ENCODE measurements around the gene CD151. TPM values are rescaled to one million over a fixed set of nuclear protein-coding genes. Genes with fewer than 3 reads are reported as not detected.

The CD151 gene
- total RNA-seq, 1 experiment from 2014 or later, result 127 TPM

DNA sequence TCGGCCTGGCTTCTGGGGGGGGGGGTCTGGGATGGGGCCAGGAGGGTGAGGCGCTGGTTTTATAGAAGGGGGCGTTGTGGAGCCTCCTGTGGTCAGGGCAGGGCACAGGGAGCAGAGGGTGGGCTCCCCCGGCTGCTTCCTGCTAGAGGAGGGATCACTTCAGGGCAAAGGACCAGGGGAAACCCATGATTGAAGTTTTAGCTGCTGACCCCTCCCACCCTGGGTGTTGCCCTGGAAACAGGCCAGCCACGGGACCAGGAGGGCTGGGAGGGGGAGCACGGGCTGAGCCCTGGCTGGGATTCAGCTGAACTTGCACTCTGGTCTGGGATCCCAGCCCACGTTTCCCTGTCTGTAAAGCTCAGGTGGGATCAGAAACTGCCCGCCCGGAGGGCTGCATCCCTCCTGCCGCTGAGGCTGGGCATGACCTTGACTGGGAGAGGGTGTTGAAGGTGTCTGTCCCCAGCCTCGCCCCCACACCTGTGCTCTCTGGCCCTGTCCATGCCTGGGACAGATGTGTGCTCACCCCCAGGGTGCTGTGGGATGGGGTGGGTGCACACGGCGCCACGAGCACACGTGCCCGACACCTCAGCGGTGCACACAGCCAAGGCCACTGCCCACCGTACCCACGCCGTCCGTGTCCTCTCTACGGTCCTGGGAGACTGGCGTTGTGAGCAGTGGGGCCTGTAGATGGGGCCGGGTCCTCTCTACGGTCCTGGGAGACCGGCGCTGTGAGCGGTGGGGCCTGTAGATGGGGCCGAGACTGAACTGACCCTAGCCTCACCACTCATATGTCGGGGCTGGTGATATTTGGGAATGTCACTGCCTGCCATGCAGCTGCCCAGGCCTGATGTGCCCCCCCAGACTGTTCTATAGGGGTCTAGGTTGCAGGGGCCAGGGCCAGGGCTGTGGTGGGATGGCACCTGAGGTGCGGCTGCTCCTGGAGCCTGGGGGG lies 12.2 kb downstream of the CD151 start:
- H3K4me1 ChIP-seq (ENCODE audit: insufficient read depth, low read length, poor library complexity, severe bottlenecking), result peaks cover 24% of the 10 kb centered on the region

DNA sequence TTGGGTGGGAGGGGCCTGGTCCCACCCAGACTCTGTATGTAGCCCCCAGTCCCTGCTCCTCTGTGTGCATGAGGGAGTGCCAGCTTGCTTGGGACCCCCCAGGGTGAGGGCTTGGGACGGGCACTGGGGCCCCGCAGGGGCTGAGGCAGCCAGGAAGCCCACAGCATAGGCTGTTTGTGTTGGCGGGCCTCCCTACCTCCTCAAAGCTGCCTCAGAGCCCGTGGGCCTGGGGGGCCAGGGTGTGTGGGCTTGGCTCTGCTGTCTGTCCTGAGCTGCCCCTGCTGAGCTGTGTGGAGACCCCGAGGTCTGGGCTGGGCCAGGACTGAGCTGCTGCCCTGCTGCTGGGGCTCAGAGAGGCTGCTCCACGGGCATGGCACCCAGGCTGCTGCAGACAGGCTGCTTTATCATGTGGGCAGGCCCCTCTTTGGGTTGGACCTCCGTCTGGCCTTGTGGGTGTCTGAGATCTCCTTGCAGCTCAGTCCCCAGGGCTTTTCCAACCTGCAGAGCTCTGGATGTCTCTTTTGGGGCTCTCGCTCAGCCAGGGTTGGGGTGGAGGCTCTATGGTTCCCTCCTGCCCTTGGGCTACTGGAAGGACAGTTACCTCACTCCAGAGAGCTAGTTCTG lies 13.2 kb downstream of the CD151 start:
- Histone ChIP-seq H3K27ac (ENCODE audit: low read depth, low read length, poor library complexity, severe bottlenecking) (no peak overlapping the region), H3K4me1 (ENCODE audit: insufficient read depth, low read length, poor library complexity, severe bottlenecking) (peaks cover 30% of the 10 kb centered on the region), H3K36me3 (ENCODE audit: insufficient read depth, low read length, poor library complexity, severe bottlenecking) (no peaks in the 10 kb centered on the region), H3K27me3 (replicated peaks; ENCODE audit: insufficient read depth, low read depth, low read length, poor library complexity) (no peaks in the 10 kb centered on the region), H3K4me3 (ENCODE audit: low read depth, low read length, poor library complexity, severe bottlenecking) (no peak overlapping the region), H3K9me3 (ENCODE audit: low read depth, low read length, poor library complexity, severe bottlenecking) (no peaks in the 10 kb centered on the region)
- TF ChIP-seq, protein P1, sequence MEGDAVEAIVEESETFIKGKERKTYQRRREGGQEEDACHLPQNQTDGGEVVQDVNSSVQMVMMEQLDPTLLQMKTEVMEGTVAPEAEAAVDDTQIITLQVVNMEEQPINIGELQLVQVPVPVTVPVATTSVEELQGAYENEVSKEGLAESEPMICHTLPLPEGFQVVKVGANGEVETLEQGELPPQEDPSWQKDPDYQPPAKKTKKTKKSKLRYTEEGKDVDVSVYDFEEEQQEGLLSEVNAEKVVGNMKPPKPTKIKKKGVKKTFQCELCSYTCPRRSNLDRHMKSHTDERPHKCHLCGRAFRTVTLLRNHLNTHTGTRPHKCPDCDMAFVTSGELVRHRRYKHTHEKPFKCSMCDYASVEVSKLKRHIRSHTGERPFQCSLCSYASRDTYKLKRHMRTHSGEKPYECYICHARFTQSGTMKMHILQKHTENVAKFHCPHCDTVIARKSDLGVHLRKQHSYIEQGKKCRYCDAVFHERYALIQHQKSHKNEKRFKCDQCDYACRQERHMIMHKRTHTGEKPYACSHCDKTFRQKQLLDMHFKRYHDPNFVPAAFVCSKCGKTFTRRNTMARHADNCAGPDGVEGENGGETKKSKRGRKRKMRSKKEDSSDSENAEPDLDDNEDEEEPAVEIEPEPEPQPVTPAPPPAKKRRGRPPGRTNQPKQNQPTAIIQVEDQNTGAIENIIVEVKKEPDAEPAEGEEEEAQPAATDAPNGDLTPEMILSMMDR (conservative IDR thresholded peaks at IDR 0.05; ENCODE audit: low read depth, low read length), result no peak
- no peak for TF ChIP-seq EZH2 (IDR thresholded peaks at IDR 0.05; ENCODE audit: borderline replicate concordance, low read depth, low read length, poor library complexity, severe bottlenecking)
- CTCF ChIA-PET, result no interaction called here
- BruUV-seq (replicated peaks), result no TSS peak
- DNase-seq (ENCODE audit: low spot score), result no peak
- intact Hi-C loops (cut with micrococcal nuclease; ENCODE audit: unreplicated experiment), result no loop called here
- POLR2A ChIA-PET (ENCODE audit: low non-redundant PET), result no interaction called here

More for the DNA sequence above, 12.2 kb downstream of the CD151 start:
- ChIA-PET POLR2A (ENCODE audit: low non-redundant PET) (no interaction called here), CTCF (no interaction called here)
- Histone ChIP-seq H3K27me3 (replicated peaks; ENCODE audit: insufficient read depth, low read depth, low read length, poor library complexity) (no peaks in the 10 kb centered on the region), H3K4me3 (ENCODE audit: low read depth, low read length, poor library complexity, severe bottlenecking) (no peak overlapping the region), H3K27ac (ENCODE audit: low read depth, low read length, poor library complexity, severe bottlenecking) (no peak overlapping the region), H3K36me3 (ENCODE audit: insufficient read depth, low read length, poor library complexity, severe bottlenecking) (peaks cover 2% of the 10 kb centered on the region), H3K9me3 (ENCODE audit: low read depth, low read length, poor library complexity, severe bottlenecking) (no peaks in the 10 kb centered on the region)
- DNase-seq (ENCODE audit: low spot score), result peak; percentile 55
- BruUV-seq (replicated peaks), result no TSS peak
- TF ChIP-seq, protein P1 (conservative IDR thresholded peaks at IDR 0.05; ENCODE audit: low read depth, low read length), result no peak
- no peak for TF ChIP-seq EZH2 (IDR thresholded peaks at IDR 0.05; ENCODE audit: borderline replicate concordance, low read depth, low read length, poor library complexity, severe bottlenecking)
- intact Hi-C loops (cut with micrococcal nuclease; ENCODE audit: unreplicated experiment), result no loop called here

DNA sequence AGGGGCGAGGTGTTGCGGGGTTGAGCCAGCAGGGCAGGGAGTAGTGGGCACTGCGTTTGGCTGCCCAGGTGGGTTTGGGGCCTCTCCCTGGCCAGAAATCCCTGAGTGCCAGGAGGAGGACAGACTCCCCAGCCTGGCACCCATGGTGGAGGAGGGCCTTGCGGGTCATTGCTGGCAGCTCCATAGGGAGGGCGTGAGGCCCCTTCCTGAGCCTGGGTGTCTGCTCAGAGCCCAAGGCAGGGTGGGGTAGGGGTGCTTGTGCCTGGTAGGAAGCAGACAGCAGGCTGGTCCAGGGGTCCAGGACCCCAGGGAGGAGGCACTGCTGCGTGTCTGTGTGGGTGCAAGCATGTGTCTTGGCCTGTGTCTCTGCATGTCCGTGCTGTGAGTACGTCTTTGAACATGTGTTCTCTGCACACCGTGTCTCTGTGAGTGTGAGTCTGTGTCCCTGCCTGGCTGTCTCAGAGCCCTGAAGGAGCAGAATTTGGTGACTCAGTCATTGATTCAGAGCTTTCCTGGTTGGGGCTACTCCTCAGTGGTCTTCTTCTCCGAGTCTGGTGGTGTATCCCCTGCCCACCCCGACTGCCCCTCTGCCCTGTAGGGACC lies 13.8 kb downstream of the CD151 start:
- no peak overlapping the region for H3K4me3 ChIP-seq (ENCODE audit: low read depth, low read length, poor library complexity, severe bottlenecking)
- peaks cover 30% of the 10 kb centered on the region for H3K4me1 ChIP-seq (ENCODE audit: insufficient read depth, low read length, poor library complexity, severe bottlenecking)
- POLR2A ChIA-PET (ENCODE audit: low non-redundant PET), result no interaction called here
- H3K27me3 ChIP-seq (replicated peaks; ENCODE audit: insufficient read depth, low read depth, low read length, poor library complexity), result no peaks in the 10 kb centered on the region
- TF ChIP-seq, protein P1 (conservative IDR thresholded peaks at IDR 0.05; ENCODE audit: low read depth, low read length), result no peak
- H3K9me3 ChIP-seq (ENCODE audit: low read depth, low read length, poor library complexity, severe bottlenecking), result no peaks in the 10 kb centered on the region
- H3K36me3 ChIP-seq (ENCODE audit: insufficient read depth, low read length, poor library complexity, severe bottlenecking), result no peaks in the 10 kb centered on the region
- CTCF ChIA-PET, result no interaction called here
- BruUV-seq (replicated peaks), result no TSS peak
- DNase-seq (ENCODE audit: low spot score), result no peak
- no peak overlapping the region for H3K27ac ChIP-seq (ENCODE audit: low read depth, low read length, poor library complexity, severe bottlenecking)
- intact Hi-C loops (cut with micrococcal nuclease; ENCODE audit: unreplicated experiment), result no loop called here
